ENCODE measurements around the gene NUCKS1. TPM values are rescaled to one million over a fixed set of nuclear protein-coding genes. Genes with fewer than 3 reads are reported as not detected.
"Not testable (repeated sequence)": the region's sequence is repeated elsewhere in the genome, so short reads cannot be mapped to it uniquely, and the experiment has no call there.

The NUCKS1 gene
- total RNA-seq, 1 donor = 253 TPM

DNA sequence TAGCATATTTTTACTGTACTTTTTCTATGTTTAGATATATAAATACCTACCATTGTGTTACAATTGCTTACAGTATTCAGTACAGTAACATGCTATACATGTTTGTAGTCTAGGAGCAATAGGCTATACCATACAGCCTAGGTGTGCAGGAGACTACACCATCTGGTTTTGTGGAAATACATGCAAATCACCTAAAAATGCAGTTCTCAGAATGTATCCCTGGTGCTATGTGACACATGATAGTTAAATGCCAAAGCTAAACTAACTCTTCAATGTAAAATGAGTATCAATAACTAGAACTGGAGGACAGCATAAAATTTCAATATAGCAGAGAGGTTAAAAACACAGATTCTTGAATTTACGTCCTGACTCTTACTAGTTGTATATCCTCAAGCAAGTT lies 14.8 kb downstream of the NUCKS1 start:
- DNase-seq (ENCODE audit: low read depth) = no peak
- no peak for TF ChIP-seq CTCF (IDR thresholded peaks at IDR 0.05; ENCODE audit: insufficient read depth, low read length)
- no peak overlapping the region for H3K4me3 ChIP-seq (ENCODE audit: low read depth, low read length)

DNA sequence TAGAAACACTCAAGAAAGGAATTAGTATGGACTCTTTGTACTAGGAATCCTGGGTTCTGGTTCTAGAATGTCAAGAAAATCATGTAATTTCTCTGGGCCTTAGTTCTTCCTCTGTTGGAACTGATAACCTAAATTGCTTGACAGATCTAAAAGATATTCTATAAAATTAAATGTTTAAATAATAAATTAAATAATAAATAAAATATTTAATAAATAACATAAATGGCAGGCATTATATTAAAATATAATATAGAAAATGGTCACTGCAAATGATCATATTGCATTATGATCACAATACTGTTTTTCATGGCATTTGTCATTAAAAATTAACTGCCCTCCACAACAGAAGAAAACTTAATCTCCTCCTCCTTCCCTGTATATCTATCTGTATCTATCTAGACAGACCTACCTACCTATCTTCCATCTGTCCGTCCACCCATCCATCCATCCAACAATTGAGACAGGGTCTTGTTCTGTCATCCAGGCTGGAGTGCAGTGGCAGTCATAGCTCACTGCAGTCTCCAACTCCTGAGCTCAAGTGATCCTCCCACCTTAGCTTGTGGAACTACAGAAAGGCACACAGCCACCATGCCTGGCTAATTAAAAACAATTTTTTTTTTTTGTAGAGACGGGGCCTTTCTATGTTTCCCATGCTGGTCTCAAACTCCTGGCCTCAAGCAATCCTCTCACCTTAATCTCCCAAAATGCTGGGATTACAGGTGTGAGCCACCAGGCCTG lies 16.4 kb downstream of the NUCKS1 start:
- DNase-seq (ENCODE audit: low read depth) = no peak
- no peak overlapping the region for H3K4me3 ChIP-seq (ENCODE audit: low read depth, low read length)
- TF ChIP-seq CTCF (IDR thresholded peaks at IDR 0.05; ENCODE audit: insufficient read depth, low read length) = no peak

- no peak overlapping the region for H3K4me3 ChIP-seq (ENCODE audit: low read depth, low read length)
- no peak for TF ChIP-seq CTCF (IDR thresholded peaks at IDR 0.05; ENCODE audit: insufficient read depth, low read length)
- DNase-seq (ENCODE audit: low read depth) = no peak
Measured at GRCh38 chr1:205729945-205730610, 19.9 kb downstream of the NUCKS1 start.

DNA sequence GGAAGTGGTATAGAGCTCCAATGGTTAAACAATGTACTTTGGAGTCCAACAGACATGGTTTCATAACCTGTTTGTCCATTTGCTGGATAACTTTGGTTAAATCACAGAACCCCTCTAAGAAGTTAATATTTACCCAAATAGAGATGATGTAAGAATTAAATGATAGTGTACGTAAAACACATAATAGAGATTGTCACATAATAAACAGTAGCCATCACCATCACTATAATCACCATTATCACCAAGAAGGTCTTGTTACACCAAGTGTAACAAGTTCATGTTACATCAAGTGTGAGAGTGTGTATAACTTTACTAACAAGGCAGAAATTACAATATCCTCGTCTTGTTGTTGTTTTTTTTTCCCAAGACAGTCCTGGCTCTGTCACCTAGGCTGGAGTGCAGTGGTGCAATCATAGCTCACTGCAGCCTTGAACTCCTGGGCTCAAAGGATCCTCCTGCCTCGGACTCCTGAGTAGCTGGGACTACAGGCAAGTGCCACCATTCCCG lies 23.3 kb downstream of the NUCKS1 start:
- TF ChIP-seq CTCF (IDR thresholded peaks at IDR 0.05; ENCODE audit: insufficient read depth, low read length) = no peak
- no peak for DNase-seq (ENCODE audit: low read depth)
- H3K4me3 ChIP-seq (ENCODE audit: low read depth, low read length) = no peak overlapping the region

DNA sequence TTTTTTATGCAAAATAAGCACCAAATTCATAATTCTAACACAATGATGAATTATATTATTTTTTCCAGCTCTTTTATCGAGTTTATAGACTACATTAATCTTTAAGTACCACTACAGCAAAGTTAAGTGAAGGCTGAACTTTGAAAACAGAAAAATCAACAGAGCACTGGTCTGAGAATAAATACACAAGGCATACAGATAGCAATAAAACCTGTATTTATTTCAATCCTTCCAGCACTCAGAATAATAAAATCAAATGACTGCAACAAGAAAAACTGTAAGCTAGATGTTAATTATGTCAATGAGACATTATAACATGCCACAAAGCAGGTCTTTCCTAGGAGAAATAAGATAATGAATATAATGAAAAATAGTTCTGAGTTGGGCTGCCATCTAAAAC lies 24.5 kb downstream of the NUCKS1 start:
- H3K4me3 ChIP-seq (ENCODE audit: low read depth, low read length) = no peak overlapping the region
- no peak for DNase-seq (ENCODE audit: low read depth)
- TF ChIP-seq CTCF (IDR thresholded peaks at IDR 0.05; ENCODE audit: insufficient read depth, low read length) = no peak

DNA sequence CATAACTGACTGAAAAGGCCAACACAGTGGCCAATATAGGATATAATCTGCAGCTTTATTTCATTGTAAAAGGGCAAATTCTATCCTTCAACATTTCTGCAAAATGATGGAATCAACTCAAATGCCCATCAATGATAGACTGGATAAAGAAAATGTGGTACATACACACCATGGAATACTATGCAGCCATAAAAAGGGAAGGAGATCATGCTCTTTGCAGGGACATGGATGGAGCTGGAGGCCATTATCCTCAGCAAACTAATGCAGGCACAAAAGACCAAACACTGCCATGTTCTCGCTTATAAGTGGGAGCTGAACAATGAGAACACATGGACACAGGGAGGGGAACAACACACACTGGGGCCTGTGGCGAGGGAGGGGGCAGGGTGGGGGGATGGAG lies 29.2 kb downstream of the NUCKS1 start:
- not testable (repeated sequence) for DNase-seq (ENCODE audit: low read depth)

DNA sequence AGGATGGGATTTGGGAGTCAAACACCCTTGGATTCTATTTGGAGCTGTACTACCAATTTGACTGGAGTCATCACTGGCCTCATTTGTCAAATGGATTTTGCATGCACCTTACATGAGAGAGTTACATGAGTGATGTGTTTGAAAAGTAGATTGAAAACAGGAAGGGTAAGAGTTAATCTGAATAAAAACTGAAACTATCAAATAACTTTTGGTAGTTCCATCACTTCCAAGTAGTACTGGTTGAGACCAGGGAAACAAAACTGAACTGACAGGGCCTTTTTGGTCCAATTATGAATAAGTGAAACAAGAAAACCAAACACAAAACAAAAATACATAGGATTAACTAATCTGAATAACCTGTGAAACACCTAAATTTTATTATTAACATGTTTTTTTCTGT lies 30.2 kb downstream of the NUCKS1 start:
- no peak for TF ChIP-seq CTCF (IDR thresholded peaks at IDR 0.05; ENCODE audit: insufficient read depth, low read length)
- DNase-seq (ENCODE audit: low read depth) = no peak
- H3K4me3 ChIP-seq (ENCODE audit: low read depth, low read length) = no peak overlapping the region

More for the DNA sequence above, 29.2 kb downstream of the NUCKS1 start:
- not testable (repeated sequence) for H3K4me3 ChIP-seq (ENCODE audit: low read depth, low read length)
